GM12872 (cell line): ENCODE measurements around the gene COL4A3.

ENCODE experiments used
- CTCF ChIP-seq: IDR thresholded peaks from 3 replicates; pipeline ENCODE4 v1.5.1; 2011; ENCODE audit warnings: low read depth, mild to moderate bottlenecking, low read length, moderate library complexity; ENCODE audit not compliant: insufficient read depth

The COL4A3 gene

GRCh38 chr2:227317834-227318233 lies 153.4 kb downstream of the COL4A3 start:
- TF ChIP-seq CTCF, result no peak

- TF ChIP-seq CTCF, result no peak
These were observed 156.1 kb downstream of the COL4A3 start for GRCh38 chr2:227320305-227321094.

- TF ChIP-seq CTCF, result no peak
These were observed 158.2 kb downstream of the COL4A3 start for GRCh38 chr2:227322530-227323205.

GRCh38 chr2:227323818-227324217 lies 159.4 kb downstream of the COL4A3 start:
- TF ChIP-seq CTCF, result no peak

- TF ChIP-seq CTCF, result no peak
These were observed 160.2 kb downstream of the COL4A3 start for GRCh38 chr2:227324642-227324994.

- TF ChIP-seq CTCF, result peak; percentile 50
These were observed 160.8 kb downstream of the COL4A3 start, which contains the start of gene MFF for GRCh38 chr2:227324995-227325838. Gene MFF (plus strand): TSS chr2:227325251. CDS start chr2:227330666, 5,415 bp downstream.

- TF ChIP-seq CTCF, result no peak
These were observed 161.4 kb downstream of the COL4A3 start for GRCh38 chr2:227325839-227326195.
